Adipose tissue (tissue), 3 donors: ENCODE data around the gene TACSTD2. TPM values are rescaled to one million over a fixed set of nuclear protein-coding genes. Genes with fewer than 3 reads are reported as not detected.
"Not testable (repeated sequence)": the region's sequence is repeated elsewhere in the genome, so short reads cannot be mapped to it uniquely, and the experiment has no call there.

Experiments used
- H3K27ac ChIP-seq: one replicate; pipeline ENCODE4 v1.5.1; 2013; ENCODE audit warnings: low read depth, low read length
- WGBS, 3 donors: extraction: QIAGEN DNeasy Blood & Tissue Kit; methylation state at CpG; one replicate each; pipeline ENCODE4 v1.1.7; 2013; 5-methylcytosine and 5-hydroxymethylcytosine counted together
- polyA plus RNA-seq, 3 donors: library from polyadenylated mRNA; stranded (reverse); fragments of 200-250 nt; gene quantifications; one replicate each; pipeline ENCODE4 v1.2.3, GENCODE V29; 2013
- donor health status: healthy with polysubstance abuse.
- donor health status: Bipolar disorder and iron deficiency.
- donor health status: healthy.

TACSTD2 gene
- 10 to 100 TPM in 1 of 3 donors, 1 to 10 TPM in 1, under 1 TPM in 1; 0.90 to 56.5 (median 3.2) TPM for polyA plus RNA-seq

GRCh38 chr1:58576727-58577653 lies at the start of gene TACSTD2:
Gene TACSTD2, minus strand, starts transcription at chr1:58577252. Its CDS starts 96 bp downstream, at chr1:58577156.
- H3K27ac ChIP-seq = no peak within 1 kb of the TSS
- 9 to 11% (median 10%) methylated on average over 77 to 107 of the region's 107 CpGs for WGBS, 3 donors

DNA sequence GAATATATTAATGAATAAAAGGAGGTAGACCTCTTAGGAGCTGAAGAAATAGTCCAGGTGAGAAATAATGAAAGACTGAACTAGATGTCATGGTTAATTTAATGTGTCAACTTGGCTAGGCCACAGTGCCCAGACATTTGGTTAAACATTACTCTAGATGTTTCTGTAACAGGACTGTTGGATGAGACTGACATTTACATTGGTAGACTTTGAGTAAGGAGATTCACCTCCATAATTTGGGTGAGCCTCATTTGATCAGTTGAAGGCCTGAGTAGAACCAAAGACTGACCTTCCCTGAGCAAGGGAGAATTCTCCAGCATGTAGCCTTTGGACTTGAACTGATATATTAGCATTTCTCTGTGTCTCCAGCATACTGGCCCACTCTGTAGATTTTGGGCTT lies 49.2 kb upstream of the TACSTD2 start:
- H3K27ac ChIP-seq = no peak overlapping the region

DNA sequence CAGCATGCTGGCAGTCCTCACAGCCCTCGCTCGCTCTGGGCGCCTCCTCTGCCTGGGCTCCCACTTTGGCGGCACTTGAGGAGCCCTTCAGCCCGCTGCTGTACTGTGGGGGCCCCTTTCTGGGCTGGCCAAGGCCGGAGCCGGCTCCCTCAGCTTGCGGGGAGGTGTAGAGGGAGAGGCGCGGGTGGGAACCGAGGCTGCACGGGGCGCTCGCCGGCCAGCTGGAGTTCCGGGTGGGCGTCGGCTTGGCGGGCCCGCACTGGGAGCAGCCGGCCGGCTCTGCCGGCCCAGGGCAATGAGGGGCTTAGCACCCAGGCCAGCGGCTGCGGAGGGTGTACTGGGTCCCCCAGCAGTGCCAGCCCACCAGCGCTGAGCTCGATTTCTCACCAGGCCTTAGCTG lies 46.2 kb upstream of the TACSTD2 start:
- not testable (repeated sequence) for H3K27ac ChIP-seq
- 94 to 98% (median 98%) methylated on average over 15 to 27 of the region's 27 CpGs for WGBS, 3 donors

DNA sequence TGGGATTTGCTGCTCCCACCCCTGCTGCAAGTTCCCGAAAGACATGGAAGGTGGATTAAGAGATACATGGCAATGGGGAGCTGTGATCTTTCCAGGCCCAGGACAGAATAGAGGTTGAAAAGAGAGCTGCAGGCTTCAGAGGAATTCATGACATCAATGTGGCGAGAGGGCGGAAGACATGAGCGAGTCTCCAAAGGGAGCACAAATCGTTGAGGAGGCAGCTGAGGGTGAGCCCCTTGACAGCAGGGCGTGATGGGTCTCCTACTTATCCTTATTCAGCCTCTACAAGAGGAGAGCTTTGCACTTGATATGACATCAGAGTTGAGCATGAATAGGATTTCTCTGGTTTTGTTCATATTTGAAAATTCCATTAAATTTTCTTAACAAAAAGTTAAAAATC lies 45.5 kb upstream of the TACSTD2 start:
- WGBS, 3 donors = 95 to 99% (median 98%) methylated on average over 6 of the region's 6 CpGs

GRCh38 chr1:58621391-58621790 lies 44.3 kb upstream of the TACSTD2 start:
- H3K27ac ChIP-seq = no peak overlapping the region
- WGBS, 3 donors = 67 to 84% (median 68%) methylated on average over 3 of the region's 3 CpGs

More for the DNA sequence above, 45.5 kb upstream of the TACSTD2 start:
- no peak overlapping the region for H3K27ac ChIP-seq

- no peak overlapping the region for H3K27ac ChIP-seq
- WGBS, 3 donors = 76 to 87% (median 86%) methylated on average over 5 of the region's 5 CpGs
Measured at GRCh38 chr1:58620926-58621325, 43.9 kb upstream of the TACSTD2 start.

GRCh38 chr1:58620259-58620658 lies 43.2 kb upstream of the TACSTD2 start:
- WGBS, 3 donors = 35 to 78% (median 77%) methylated on average over 7 of the region's 7 CpGs
- H3K27ac ChIP-seq = no peak overlapping the region

GRCh38 chr1:58619286-58620054 lies 42.4 kb upstream of the TACSTD2 start:
- no peak overlapping the region for H3K27ac ChIP-seq
- 36 to 57% (median 40%) methylated on average over 5 of the region's 5 CpGs for WGBS, 3 donors

- 30 to 71% (median 36%) methylated on average over 2 of the region's 2 CpGs for WGBS, 3 donors
- H3K27ac ChIP-seq = no peak overlapping the region
Measured at GRCh38 chr1:58618303-58618702, 41.3 kb upstream of the TACSTD2 start.

DNA sequence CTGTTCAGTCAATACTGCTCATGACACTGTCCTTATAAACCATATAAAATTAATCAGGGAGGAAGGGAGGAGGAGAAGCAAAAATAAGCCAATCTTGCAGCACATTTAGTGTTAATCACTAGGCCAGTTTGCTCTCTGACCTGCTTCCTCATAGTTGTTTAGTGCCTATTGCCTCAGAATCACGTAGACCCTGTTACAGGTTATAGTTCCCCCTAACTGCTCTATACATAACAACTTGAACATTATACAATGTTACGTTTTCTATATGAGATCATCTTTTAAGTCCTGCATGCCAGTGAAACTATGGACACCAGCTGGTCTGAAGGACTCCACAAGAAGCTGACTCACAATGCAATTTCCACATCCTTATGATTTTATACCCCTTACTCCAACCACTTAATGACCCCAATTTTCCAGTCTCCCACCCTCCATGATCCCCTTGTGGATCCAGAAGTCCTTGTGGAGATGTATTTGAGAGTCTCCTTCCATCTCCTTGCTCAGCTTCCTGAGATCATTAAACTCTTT lies 34.9 kb upstream of the TACSTD2 start:
- WGBS, 3 donors = 64 to 83% (median 71%) methylated on average over 2 of the region's 2 CpGs

GRCh38 chr1:58608945-58609344 lies 31.9 kb upstream of the TACSTD2 start:
- H3K27ac ChIP-seq = no peak overlapping the region
- WGBS, 3 donors = 87 to 95% (median 91%) methylated on average over 2 of the region's 2 CpGs

More for the DNA sequence above, 34.9 kb upstream of the TACSTD2 start:
- H3K27ac ChIP-seq = no peak overlapping the region

GRCh38 chr1:58608297-58608696 lies 31.2 kb upstream of the TACSTD2 start:
- no peak overlapping the region for H3K27ac ChIP-seq

DNA sequence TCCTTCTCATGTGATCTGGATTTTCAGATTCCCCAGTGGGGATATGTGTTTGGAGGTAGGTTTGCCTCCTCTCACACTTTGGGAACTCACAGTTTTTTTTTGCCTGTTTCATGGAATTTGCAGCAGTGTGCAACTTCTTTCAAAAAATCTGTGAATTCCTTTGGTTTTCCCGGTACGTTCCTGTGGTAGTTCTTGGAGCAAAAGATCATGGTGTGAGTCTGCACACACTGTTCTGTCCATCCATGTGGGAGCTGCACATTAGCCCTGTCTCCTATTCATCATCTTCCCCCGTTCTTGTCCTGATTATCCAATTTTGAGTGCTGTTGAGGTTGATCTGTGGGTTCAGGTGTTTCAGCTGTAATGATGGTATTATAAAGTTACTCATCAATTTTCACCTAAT lies 30.3 kb upstream of the TACSTD2 start:
- WGBS, 3 donors = 83 to 93% (median 86%) methylated on average over 3 of the region's 3 CpGs
- no peak overlapping the region for H3K27ac ChIP-seq

DNA sequence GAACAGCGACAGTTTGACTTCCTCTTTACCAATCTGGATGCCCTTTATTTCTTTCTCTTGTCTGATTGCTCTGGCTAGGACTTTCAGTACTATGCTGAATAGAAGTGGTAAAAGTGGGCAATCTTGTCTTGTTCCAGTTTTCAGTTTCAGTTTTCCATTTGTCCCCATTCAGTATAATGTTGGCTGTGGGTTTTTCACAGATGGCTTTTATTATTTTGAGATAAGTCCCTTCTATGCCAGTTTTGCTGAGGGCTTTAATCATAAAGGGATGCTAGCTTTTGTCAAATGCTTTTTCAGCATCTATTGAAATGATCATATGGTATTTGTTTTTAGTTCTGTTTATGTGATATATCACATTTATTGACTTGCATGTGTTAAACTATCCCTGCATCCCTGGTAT lies 24.9 kb upstream of the TACSTD2 start:
- 89 to 100% (median 96%) methylated on average over 1 of the region's 1 CpG for WGBS, 3 donors
- H3K27ac ChIP-seq = not testable (repeated sequence)

DNA sequence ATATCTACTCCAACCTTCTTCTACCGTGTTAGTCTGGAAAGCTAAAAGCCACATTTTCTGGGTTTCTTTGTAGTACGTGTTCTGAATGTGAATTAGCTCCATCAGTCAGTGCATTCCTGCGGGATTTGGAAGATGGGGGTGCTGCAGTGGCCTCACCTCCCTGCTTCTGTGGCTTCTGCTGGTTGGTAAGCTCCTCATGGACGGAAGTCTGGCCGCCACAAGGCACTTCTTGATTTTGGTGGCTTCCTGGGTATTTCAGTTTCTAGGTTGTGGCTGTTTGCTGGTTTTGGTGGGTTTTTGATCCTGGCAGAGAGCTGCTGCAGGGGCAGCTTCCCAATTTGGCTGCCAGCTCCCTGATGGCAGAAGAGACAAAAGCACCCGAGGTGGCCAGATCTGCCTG lies 20.9 kb upstream of the TACSTD2 start:
- 53 to 88% (median 59%) methylated on average over 6 of the region's 6 CpGs for WGBS, 3 donors
- H3K27ac ChIP-seq = no peak overlapping the region

DNA sequence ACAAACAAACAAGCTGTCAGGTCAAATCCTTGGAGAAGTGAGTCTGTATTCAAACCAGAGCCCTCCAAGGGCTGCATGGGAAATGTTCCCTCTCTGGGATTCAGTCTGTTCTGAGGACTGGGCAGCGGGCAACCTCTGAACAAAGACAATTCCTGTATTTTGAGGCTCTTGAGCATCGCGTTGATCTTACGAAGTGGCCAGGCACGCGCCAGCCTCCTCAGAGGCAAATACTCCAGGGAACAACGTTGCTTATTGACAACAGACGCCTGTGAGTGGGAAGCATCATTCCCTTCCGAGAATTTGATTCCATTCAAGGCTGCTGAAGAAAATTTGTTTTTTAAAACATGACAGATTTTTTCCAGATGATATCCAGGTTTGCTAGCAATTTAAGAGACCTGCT lies 20.0 kb upstream of the TACSTD2 start:
- H3K27ac ChIP-seq = no peak overlapping the region
- WGBS, 3 donors = 58 to 66% (median 60%) methylated on average over 9 of the region's 9 CpGs

GRCh38 chr1:58596631-58597052 lies 19.6 kb upstream of the TACSTD2 start:
- H3K27ac ChIP-seq = no peak overlapping the region
- 26 to 52% (median 29%) methylated on average over 4 of the region's 4 CpGs for WGBS, 3 donors

GRCh38 chr1:58594546-58594945 lies 17.5 kb upstream of the TACSTD2 start:
- 61 to 88% (median 74%) methylated on average over 1 of the region's 1 CpG for WGBS, 3 donors
- H3K27ac ChIP-seq = no peak overlapping the region

- H3K27ac ChIP-seq = no peak overlapping the region
- 39 to 55% (median 50%) methylated on average over 5 of the region's 5 CpGs for whole genome bisulfite sequencing, 3 donors
Measured at GRCh38 chr1:58592522-58593134, 15.6 kb upstream of the TACSTD2 start.
